GM12891 (cell line): Measurements from ENCODE around the gene UQCC2.

ENCODE experiments used
- PAX5 ChIP-seq: IDR thresholded peaks from 2 replicates; pipeline ENCODE4 v1.6.1; 2011; ENCODE audit warnings: low read length, moderate library complexity, mild to moderate bottlenecking; ENCODE audit not compliant: insufficient read depth, severe bottlenecking
- POLR2A ChIP-seq: IDR thresholded peaks from 2 replicates; pipeline ENCODE4 v1.6.1; 2011; ENCODE audit warnings: low read depth, low read length, control low read depth
- POLR2AphosphoS5 ChIP-seq: IDR thresholded peaks from 2 replicates; pipeline ENCODE4 v1.6.1; 2011; ENCODE audit warnings: low read depth, low read length, control low read depth
- POU2F2 ChIP-seq: IDR thresholded peaks from 2 replicates; pipeline ENCODE4 v1.6.1; 2011; ENCODE audit warnings: low read depth, mild to moderate bottlenecking, control low read depth, low read length, moderate library complexity
- SPI1 ChIP-seq: IDR thresholded peaks from 2 replicates; pipeline ENCODE4 v1.6.1; 2011; ENCODE audit warnings: low read depth, low read length, control low read depth
- TAF1 ChIP-seq: IDR thresholded peaks from 2 replicates; pipeline ENCODE4 v1.6.1; 2011; ENCODE audit warnings: low read depth, low read length, control low read depth

- TF ChIP-seq TAF1: no peak
- no peak for TF ChIP-seq POLR2AphosphoS5
- no peak for TF ChIP-seq POLR2A
- no peak for TF ChIP-seq SPI1
- TF ChIP-seq POU2F2: no peak
- TF ChIP-seq PAX5: no peak
Measured at GRCh38 chr6:33677143-33677660, 34.3 kb downstream of the UQCC2 start.
